NOMO-1 treated with dmso at 0.1 percent for 144 hours (cell line): ENCODE data around the gene ADIRF.
"Not testable (repeated sequence)": the region's sequence is repeated elsewhere in the genome, so short reads cannot be mapped to it uniquely, and the experiment has no call there.

Source experiments
- DNase-seq: peaks from one replicate; lab custom pipeline; 2025; ENCODE audit not compliant: unreplicated experiment; lab: John Stamatoyannopoulos, UW

ADIRF gene

DNA sequence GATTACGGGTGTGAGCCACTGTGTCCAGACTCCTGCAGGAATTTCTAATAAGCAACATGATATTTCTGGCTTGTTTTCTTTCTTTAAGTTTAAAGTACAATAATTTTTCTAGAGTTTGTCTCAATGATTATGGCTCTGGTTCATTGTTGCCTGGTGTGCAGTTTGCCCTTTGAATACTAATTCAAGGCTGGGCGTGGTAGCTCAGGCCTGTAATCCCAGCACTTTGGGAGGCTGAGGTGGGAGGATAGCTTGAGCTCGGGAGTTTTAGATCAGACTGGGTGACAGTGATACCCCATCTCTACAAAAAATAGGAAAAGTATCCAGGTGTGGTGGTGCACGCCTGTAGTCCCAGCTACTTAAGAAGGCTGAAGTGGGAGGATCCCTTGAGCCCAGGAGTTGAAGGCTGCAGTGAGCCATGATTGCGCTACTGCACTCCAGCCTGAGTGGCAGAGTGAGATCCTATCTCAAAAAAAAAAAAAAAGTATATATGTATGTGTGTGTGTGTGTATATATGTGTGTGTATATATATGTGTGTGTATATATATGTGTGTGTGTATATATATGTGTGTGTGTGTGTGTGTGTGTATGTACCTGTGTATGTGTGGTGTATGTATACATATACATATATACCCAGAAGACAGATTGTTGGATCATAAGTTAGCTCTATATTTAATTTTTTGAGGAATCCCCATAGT is 8.2 kb downstream of the ADIRF start:
- DNase-seq, result no peak

DNA sequence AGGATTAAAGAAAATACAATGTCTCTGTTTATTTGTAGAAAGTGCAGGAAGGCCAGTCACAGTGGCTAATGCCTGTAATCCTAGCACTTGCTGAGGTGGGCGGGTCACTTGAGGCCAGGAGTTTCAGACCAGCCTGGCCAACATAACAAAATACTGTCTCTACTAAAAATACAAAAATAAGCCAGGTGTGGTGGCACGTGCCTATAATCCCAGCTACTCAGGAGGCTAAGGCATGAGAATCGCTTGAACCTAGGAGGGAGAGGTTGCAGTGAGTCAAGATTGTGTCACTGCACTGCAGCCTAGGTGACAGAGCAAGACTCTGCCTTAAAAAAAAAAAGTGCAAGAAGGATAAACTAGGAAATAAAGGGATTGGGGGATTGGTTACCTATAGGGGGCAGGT is 10.2 kb downstream of the ADIRF start:
- DNase-seq, result not testable (repeated sequence)

DNA sequence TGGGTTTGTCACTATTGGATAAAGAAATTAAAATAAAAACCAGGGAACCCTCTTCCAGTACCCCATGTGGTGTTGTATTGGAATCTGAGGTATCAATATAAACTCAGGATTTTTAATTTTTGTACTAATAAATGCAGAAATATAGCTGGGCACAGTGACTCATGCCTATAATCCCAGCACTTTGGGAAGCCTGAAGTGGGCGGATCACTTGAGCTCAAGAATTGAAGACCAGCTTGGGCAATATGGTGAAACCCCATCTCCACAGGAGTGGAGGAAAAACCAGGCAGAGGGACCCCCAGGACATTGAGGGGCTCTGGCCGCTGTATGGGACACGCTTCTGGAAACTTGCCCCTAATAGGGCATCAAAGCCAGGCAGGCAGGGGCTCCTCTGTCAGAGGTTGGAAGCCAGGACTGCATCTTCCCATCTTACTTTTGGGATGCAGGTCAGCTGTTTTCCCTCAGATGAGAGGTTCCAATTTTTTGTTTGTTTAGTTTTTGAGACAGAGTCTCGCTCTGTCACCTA is 11.1 kb downstream of the ADIRF start:
- DNase-seq, result no peak

DNA sequence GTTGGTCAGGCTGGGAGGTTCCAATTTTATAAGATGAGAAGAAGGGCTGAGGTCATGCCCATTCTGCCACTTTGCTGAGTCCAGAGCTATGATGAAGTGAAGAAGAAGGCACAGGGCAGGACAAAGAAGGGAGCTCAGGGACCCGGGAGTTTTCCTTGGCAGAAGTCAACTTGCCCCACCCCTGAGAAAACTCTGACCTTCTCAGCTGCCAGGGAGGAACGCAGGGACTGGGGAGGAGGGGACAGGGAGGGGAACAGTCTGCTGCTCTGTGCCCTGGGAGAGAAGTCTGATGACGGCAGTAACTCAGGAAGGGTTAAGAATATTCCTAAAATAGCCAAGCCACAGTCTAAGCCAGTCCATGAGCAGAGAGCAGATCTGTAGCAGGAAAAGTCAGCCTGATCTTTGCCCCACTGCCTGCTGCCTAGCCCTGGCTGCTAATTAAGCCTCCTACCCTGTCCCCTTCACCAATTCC is 11.7 kb downstream of the ADIRF start:
- no peak for DNase-seq

DNA sequence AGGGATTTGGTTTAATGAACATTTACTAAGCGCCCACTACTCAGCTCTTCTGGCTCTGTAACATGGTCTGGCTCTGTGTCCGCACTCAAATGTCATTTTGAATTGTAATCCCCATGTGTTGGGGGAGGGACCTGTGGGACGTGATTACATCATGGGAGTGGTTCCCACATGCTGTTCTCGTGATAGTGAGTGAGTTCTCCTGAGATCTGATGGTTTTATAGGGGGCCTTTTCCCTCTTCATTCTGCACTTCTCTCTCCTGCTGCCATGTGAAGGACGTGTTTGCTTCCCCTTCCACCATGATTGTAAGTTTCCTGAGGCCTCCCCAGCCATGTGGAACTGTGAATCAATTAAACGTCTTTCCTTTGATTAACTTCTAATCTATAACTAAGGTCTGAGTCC is 12.7 kb downstream of the ADIRF start:
- DNase-seq, result not testable (repeated sequence)

DNA sequence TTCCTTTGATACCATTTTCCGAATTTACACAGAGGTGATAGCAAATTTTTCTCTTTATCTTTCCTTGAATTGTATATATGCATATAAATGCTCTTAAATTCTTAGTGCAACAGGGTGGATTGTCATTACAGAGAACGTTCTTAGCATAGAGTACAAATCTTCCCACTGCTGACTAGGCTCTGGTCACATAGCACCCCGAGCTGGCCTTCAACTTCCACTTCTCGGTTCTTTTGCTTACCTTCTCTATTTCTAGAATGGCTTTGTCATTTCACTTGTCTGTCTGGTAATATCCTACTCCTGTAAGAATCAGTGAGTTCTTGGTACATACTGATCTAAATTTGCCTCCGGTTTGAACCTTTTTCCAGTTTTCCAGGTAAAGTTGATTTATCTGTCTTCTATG is 13.4 kb downstream of the ADIRF start:
- DNase-seq, result no peak

DNA sequence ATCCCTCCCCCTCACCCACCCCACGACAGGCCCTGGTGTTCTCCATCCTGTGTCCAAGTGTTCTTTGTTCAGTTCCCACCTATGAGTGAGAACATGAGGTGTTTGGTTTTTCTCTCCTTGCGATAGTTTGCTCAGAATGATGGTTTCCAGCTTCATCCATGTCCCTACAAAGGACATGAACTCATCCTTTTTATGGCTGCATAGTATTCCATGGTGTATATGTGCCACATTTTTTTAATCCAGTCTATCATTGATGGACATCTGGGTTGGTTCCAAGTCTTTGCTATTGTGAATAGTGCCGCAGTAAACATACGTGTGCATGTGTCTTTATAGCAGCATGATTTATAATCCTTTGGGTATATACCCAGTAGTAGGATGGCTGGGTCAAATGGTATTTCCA is 16.2 kb downstream of the ADIRF start:
- DNase-seq, result not testable (repeated sequence)

DNA sequence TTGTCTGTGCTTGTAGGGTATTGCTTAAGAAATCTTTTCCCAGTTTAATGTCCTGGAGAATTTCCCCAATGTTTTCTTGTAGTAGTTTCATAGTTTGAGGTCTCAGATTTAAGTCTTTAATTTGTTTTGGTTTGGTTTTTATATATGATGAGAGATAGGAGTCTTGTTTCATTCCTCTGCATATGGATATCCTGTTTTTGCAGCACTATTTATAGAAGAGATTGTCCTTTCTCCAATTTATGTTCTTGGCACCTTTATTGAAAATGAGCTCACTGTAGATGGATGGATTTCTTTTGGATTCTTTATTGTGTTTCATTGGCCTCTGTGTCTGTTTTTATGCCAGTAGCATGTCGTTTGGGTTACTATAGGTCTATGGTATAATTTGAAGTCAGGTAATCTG is 20.2 kb downstream of the ADIRF start:
- no peak for DNase-seq

DNA sequence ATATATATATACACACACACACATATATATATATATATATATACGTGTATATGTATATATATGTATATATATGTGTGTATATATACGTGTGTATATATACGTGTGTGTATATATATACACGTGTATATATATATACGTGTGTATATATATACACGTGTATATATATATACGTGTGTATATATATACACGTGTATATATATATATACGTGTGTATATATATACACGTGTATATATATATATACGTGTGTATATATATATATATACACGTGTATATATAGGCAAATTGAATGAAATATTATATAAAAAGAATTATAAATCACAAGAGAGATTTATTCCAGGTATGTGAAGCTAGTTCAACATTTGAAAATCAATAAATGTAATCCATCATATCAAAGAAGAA is 23.1 kb downstream of the ADIRF start:
- not testable (repeated sequence) for DNase-seq

DNA sequence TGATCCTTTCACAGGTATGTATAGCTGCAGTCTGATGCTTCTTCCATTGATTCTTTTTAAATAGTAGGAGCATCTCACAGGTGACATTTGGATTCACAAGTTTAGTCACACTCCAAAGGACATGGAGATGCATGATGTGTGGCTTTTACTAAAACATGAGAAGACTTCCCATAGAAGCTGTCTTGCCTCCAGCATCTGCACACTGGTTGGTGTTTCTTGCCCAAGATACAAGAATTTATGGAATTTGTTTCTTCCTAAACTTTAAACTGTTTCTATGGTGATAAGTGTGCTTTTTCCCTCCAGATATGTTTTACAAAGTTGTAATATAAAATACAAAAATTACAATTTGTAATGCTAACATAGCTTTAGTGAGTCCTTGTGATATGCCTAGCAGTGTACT is 24.2 kb downstream of the ADIRF start:
- DNase-seq, result no peak

DNA sequence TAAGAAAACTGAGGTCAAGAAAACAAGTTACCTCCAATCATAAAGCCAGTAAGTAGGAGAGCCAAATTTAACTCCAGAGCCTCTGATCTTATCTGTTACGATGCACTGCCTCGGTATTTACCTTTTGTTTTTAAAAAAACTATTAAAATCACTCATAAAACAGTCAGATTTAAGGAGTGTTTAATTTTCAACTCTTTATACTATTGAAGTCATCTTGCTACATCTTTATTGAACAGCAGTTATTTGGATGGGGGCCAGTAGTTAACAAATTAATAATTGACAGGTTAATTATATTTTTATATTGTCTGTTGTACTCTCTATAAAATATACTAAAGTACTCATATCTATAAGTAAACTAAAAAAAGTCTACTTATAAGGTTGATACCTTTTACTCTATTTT is 24.6 kb downstream of the ADIRF start:
- DNase-seq, result no peak

DNA sequence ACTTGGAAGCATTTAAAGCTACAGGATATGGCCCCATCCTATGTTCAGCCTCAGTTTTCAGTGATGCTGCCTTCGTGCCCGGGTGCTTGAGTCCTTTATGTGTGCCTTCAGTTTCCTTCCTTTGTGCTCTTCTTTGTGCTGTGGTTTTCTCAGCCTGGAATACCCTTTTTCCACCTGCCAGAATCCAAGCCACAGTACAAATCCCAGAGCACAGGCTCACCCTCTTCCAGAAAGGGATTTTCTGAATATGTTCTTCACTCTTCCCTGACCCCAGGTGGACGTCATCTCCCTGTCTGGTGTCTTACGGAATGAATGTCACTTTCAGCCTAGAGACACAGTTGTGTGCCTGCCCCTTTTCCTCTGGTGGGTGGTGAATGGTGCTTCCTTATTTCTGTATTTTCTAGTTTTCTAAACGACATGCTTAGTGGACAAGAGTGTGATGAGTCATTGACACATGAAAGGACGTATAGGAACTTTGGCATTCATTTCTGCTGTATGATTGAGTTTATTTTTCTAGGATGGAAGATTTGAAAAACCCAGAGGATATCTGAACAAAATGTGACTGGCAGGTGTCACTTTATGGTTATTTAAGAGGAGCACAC is 31.6 kb downstream of the ADIRF start:
- peak; percentile 41 for DNase-seq

DNA sequence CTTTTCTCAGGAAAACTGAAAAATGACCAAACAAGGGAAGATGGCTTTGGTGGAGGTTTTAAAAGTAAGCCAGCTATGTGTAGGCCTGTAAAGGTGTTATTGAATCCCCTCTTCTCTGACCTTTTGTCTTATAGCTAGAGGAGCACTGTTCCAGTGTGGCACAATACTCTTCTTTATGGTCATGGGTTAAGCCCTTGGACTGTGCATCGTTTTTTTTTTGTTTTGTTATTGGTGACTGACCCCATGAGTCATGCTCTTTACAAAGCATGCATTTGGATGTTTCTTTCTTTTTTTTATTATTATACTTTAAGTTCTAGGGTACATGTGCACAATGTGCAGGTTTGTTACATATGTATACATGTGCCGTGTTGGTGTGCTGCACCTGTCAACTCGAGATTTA is 32.2 kb downstream of the ADIRF start:
- no peak for DNase-seq

DNA sequence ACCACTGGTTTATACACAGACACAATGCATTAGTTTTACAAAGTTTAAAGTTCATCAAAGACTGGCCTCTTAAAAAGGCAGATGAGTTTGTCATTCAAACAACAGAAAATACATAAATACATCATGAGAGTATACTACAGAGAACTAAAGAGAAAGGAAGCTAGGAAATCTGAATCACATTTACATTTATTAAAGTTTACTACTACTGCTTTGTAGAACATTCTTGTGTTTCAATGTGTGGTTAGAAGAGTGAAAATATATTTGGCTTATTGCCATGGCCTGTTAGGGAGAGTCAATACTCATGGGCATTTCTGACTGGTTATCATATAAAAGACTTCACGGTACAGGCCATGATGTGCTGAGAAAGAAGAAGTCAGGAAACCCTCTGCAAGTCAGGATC is 38.8 kb downstream of the ADIRF start:
- DNase-seq, result not testable (repeated sequence)

DNA sequence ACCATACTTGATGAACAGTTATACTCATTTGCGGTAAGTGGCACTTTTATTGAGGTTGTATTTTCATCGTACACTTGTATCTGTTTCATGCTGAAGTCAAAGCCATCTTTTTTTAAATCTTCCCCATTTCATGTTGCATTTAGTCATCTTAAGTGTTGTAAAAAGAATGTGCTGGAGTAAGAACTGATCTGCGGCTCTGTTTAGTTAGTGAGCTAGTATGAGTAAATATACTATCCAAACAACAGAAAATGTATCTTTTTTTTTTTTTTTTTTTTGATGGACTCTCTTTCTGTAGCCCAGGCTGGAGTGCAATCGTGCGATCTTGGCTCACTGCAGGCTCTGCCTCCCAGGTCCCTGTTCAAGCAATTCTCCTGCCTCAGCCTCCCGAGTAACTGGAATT is 39.4 kb downstream of the ADIRF start:
- DNase-seq, result not testable (repeated sequence)

DNA sequence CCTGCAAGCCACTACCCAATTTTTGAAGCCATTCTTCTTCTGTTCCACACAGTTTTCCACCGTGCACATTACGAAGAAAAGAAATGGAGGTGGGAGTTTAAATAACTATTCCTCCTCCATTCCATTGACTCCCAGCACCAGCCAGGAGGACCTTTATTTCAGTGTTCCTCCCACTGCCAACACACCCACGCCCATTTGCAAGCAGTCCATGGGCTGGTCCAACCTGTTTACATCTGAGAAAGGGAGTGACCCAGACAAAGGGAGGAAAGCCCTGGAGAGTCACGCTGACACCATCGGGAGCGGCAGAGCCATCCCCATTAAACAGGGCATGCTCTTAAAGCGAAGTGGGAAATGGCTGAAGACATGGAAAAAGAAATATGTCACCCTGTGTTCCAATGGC is 40.0 kb downstream of the ADIRF start:
- not testable (repeated sequence) for DNase-seq

DNA sequence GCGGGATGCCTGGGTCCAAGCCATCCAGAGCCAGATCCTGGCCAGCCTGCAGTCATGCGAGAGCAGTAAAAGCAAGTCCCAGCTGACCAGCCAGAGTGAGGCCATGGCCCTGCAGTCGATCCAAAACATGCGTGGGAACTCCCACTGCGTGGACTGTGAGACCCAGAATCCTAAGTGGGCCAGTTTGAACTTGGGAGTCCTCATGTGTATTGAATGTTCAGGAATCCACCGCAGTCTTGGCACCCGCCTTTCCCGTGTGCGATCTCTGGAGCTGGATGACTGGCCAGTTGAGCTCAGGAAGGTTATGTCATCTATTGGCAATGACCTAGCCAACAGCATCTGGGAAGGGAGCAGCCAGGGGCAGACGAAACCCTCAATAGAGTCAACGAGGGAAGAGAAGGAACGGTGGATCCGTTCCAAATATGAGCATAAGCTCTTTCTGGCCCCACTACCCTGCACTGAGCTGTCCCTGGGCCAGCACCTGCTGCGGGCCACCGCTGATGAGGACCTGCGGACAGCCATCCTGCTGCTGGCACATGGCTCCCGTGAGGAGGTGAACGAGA is 40.9 kb downstream of the ADIRF start:
- DNase-seq, result not testable (repeated sequence)

DNA sequence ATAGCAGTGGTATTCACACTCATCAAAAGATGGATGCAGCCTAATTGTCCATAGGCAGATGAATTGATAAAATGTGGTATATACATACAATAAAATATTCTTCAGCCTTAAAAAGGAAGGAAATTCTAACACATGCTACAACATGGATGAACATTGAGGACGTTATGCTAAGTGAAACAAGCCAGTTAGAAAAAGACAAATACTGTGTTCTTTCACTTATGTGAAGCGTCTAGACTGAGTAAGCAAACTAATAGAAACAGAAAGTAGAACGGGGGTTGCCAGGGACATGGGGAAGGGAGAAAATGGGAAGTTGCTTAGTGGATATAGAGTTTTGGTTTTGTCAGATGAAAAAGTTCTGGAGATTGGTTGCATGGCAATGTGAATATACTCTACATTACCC is 45.2 kb downstream of the ADIRF start:
- not testable (repeated sequence) for DNase-seq

DNA sequence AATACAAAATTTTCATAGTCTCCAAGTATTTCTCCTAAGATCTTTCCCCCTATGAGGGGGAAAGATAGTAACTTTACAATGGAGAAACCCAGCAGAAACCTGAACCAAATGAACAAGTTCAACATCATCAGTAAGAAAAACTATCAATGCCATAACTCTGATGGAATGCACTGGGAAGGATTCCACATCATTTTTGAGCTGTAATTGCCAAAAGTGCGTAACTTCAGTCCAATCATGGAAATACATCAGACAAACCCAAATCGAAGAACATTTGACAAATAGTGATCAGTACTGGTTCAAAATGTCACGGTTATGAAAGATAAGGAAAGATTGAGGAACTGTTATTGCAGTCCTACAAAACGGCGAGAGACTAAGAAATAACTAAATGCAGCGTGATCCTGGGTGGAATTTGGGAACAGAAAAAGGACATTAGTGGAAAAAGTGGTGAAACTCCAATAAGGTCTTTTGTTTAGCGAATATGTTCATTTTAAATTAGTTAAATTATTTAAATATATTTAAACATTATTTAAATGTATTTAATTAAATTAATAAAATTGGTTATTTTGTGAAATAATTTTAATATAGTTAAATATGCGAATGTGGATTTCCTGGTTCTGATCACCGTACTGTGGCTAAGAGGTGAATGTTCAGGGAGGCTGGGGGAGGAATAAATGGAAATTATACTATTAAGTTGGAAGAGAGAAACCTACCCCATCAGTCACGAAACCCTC is 46.9 kb downstream of the ADIRF start:
- not testable (repeated sequence) for DNase-seq

DNA sequence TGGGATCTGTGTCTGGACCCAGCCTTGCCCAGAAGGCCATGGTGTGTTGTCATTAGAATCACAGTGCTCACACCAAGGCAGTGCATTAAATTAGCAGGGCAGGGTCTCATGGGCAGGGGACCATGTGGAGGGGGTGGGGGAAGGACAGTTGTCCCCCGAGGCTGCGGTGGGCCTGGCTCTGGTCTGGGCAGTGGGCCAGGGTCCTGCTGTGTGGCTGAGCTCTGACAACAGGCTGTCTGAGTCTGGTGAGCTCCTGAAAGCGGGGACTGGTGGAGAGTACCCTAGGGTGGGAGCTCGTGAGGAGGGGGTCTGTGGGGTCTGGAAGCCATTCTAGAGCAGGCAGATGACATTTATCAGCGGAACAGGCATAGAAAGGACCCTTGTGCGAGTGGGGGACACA is 49.8 kb downstream of the ADIRF start:
- not testable (repeated sequence) for DNase-seq

DNA sequence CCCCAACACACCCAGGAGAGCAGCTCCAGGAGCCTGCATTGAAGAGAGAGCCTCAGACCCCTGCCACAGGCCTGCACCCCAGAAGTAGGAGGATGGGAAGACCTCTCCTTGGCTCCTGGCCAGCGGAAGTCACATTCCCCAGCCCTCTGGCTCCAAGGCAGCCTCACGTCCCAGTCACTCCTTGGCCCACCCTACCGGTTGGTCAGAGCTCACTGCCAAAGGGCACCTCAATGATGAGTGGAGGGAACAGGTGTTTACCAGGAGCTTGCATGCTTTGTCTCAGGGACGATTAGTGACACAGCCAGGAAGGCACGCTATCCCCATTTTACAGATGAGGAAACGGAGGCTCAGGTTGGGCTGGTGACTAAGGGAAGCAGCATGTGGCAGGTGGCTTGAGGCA is 50.8 kb downstream of the ADIRF start:
- not testable (repeated sequence) for DNase-seq

DNA sequence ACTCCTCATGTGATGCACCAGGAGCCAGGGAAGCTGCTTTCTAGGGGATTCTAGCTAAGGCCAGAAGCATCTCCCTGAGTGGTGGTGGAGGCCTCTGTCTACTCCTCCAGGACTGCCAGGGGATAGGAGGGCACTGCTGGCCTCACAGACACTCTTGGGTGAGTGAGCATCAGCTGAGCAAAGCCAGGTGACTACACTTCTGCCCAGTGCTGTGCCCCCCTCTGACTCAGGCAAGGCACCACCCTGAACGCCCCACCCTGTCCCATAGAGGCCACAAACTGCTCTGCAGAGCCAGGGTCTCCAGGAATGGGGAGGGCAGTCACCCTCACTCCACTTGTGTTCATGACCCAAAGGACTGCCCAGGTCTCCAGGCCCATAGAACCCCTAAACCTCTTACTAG is 51.2 kb downstream of the ADIRF start:
- DNase-seq, result not testable (repeated sequence)
